ENCODE data around the gene NPAS4. TPM values are rescaled to one million over a fixed set of nuclear protein-coding genes. Genes with fewer than 3 reads are reported as not detected.

Gene NPAS4
- polyA plus RNA-seq, 1 donor (not counting 4 experiments of a cell fraction or from before 2014, with no cell fraction given): not detected

- DNase-seq (ENCODE audit: low read depth, low spot score): no peak
- no peak for FAIRE-seq
- no peak overlapping the region for H3K27ac ChIP-seq (ENCODE audit: control insufficient read depth, insufficient read depth, low read length)
- no peak for TF ChIP-seq CTCF (optimal IDR thresholded peaks at IDR 0.05 in 1 of 3, IDR thresholded peaks at IDR 0.05 in 1 of 3, conservative IDR thresholded peaks at IDR 0.05 in 1 of 3; ENCODE audit: extremely low read depth in 1 of 3, insufficient read depth in 2 of 3, low read length in 3 of 3)
- no peak for TF ChIP-seq EZH2 (IDR thresholded peaks at IDR 0.05; ENCODE audit: low read length)
- dilution Hi-C loops (cut with MboI; ENCODE audit: extremely low pct_ligation_motif_present, low sequenced_read_pairs): no loop called here
- no peak overlapping the region for H3K4me2 ChIP-seq (ENCODE audit: control insufficient read depth, extremely low read depth, insufficient read depth, low read depth, low read length)
- H3K9me3 ChIP-seq (ENCODE audit: control insufficient read depth, low read depth, low read length): no peaks in the 10 kb centered on the region
- H2AFZ ChIP-seq (ENCODE audit: control insufficient read depth, low read length): no peak overlapping the region
- no peak overlapping the region for H3K9ac ChIP-seq (ENCODE audit: control insufficient read depth, extremely low read depth, insufficient read depth, low read length)
- no peaks in the 10 kb centered on the region for H3K36me3 ChIP-seq (ENCODE audit: control insufficient read depth in 2 of 2, extremely low read depth in 1 of 2, insufficient read depth in 2 of 2, low read length in 2 of 2)
- no peaks in the 10 kb centered on the region for H3K79me2 ChIP-seq (ENCODE audit: control insufficient read depth, insufficient read depth, low read length)
- H3K9me1 ChIP-seq (ENCODE audit: control insufficient read depth, extremely low read depth, insufficient read depth, low read length): no peaks in the 10 kb centered on the region
- H3K4me3 ChIP-seq (ENCODE audit: control insufficient read depth in 2 of 3, extremely low read depth in 1 of 3, insufficient read depth in 2 of 3, low read depth in 1 of 3, low read length in 3 of 3): no peak overlapping the region
- H3K27me3 ChIP-seq (ENCODE audit: control insufficient read depth, extremely low read depth, insufficient read depth, low read length): peaks cover 30% of the 10 kb centered on the region
- peaks cover 5% of the 10 kb centered on the region for H3K4me1 ChIP-seq (ENCODE audit: control insufficient read depth, extremely low read depth, insufficient read depth, low read length)
- H4K20me1 ChIP-seq (ENCODE audit: control insufficient read depth, extremely low read depth, insufficient read depth, low read length): peaks cover 13% of the 10 kb centered on the region
Observed at GRCh38 chr11:66419825-66420224, 1.0 kb upstream of the NPAS4 start.

GRCh38 chr11:66421492-66422205 lies 814 bp downstream of the NPAS4 start:
- dilution Hi-C loops (cut with MboI; ENCODE audit: extremely low pct_ligation_motif_present, low sequenced_read_pairs): no loop called here
- FAIRE-seq: peak; percentile 32
- H3K79me2 ChIP-seq (ENCODE audit: control insufficient read depth, insufficient read depth, low read length): no peaks in the 10 kb centered on the region
- no peaks in the 10 kb centered on the region for H3K36me3 ChIP-seq (ENCODE audit: control insufficient read depth in 2 of 2, extremely low read depth in 1 of 2, insufficient read depth in 2 of 2, low read length in 2 of 2)
- H3K9me3 ChIP-seq (ENCODE audit: control insufficient read depth, low read depth, low read length): no peaks in the 10 kb centered on the region
- DNase-seq (ENCODE audit: low read depth, low spot score): no peak
- peaks cover 5% of the 10 kb centered on the region for H3K4me1 ChIP-seq (ENCODE audit: control insufficient read depth, extremely low read depth, insufficient read depth, low read length)
- H3K27ac ChIP-seq (ENCODE audit: control insufficient read depth, insufficient read depth, low read length): no peak overlapping the region
- no peaks in the 10 kb centered on the region for H3K9me1 ChIP-seq (ENCODE audit: control insufficient read depth, extremely low read depth, insufficient read depth, low read length)
- TF ChIP-seq CTCF (optimal IDR thresholded peaks at IDR 0.05 in 1 of 3, IDR thresholded peaks at IDR 0.05 in 1 of 3, conservative IDR thresholded peaks at IDR 0.05 in 1 of 3; ENCODE audit: extremely low read depth in 1 of 3, insufficient read depth in 2 of 3, low read length in 3 of 3) (no peak), EZH2 (IDR thresholded peaks at IDR 0.05; ENCODE audit: low read length) (no peak)
- H4K20me1 ChIP-seq (ENCODE audit: control insufficient read depth, extremely low read depth, insufficient read depth, low read length): peaks cover 13% of the 10 kb centered on the region
- H3K4me3 ChIP-seq (ENCODE audit: control insufficient read depth in 2 of 3, extremely low read depth in 1 of 3, insufficient read depth in 2 of 3, low read depth in 1 of 3, low read length in 3 of 3): no peak overlapping the region
- no peak overlapping the region for H2AFZ ChIP-seq (ENCODE audit: control insufficient read depth, low read length)
- H3K4me2 ChIP-seq (ENCODE audit: control insufficient read depth, extremely low read depth, insufficient read depth, low read depth, low read length): no peak overlapping the region
- H3K27me3 ChIP-seq (ENCODE audit: control insufficient read depth, extremely low read depth, insufficient read depth, low read length): peaks cover 27% of the 10 kb centered on the region
- H3K9ac ChIP-seq (ENCODE audit: control insufficient read depth, extremely low read depth, insufficient read depth, low read length): no peak overlapping the region
